ENCODE results near the gene NHEJ1. TPM values are rescaled to one million over a fixed set of nuclear protein-coding genes. Genes with fewer than 3 reads are reported as not detected.

Gene NHEJ1
- total and polyA plus RNA-seq, 9 of the 15 experiments (the other 6 are each of a cell fraction or from before 2014, with no cell fraction given): 9.0 to 23.7 (median 13.9) TPM

- TF ChIP-seq, protein P1, sequence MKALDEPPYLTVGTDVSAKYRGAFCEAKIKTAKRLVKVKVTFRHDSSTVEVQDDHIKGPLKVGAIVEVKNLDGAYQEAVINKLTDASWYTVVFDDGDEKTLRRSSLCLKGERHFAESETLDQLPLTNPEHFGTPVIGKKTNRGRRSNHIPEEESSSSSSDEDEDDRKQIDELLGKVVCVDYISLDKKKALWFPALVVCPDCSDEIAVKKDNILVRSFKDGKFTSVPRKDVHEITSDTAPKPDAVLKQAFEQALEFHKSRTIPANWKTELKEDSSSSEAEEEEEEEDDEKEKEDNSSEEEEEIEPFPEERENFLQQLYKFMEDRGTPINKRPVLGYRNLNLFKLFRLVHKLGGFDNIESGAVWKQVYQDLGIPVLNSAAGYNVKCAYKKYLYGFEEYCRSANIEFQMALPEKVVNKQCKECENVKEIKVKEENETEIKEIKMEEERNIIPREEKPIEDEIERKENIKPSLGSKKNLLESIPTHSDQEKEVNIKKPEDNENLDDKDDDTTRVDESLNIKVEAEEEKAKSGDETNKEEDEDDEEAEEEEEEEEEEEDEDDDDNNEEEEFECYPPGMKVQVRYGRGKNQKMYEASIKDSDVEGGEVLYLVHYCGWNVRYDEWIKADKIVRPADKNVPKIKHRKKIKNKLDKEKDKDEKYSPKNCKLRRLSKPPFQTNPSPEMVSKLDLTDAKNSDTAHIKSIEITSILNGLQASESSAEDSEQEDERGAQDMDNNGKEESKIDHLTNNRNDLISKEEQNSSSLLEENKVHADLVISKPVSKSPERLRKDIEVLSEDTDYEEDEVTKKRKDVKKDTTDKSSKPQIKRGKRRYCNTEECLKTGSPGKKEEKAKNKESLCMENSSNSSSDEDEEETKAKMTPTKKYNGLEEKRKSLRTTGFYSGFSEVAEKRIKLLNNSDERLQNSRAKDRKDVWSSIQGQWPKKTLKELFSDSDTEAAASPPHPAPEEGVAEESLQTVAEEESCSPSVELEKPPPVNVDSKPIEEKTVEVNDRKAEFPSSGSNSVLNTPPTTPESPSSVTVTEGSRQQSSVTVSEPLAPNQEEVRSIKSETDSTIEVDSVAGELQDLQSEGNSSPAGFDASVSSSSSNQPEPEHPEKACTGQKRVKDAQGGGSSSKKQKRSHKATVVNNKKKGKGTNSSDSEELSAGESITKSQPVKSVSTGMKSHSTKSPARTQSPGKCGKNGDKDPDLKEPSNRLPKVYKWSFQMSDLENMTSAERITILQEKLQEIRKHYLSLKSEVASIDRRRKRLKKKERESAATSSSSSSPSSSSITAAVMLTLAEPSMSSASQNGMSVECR (CRISPR knock-in tag; IDR thresholded peaks at IDR 0.05): peak; percentile 64
- no peak for TF ChIP-seq MEF2D (tag; conservative IDR thresholded peaks at IDR 0.05; ENCODE audit: low read depth)
- no peak for TF ChIP-seq CBFA2T3 (IDR thresholded peaks at IDR 0.05)
Observed at GRCh38 chr2:219045937-219046550, 114.6 kb downstream of the NHEJ1 start (continued).

DNA sequence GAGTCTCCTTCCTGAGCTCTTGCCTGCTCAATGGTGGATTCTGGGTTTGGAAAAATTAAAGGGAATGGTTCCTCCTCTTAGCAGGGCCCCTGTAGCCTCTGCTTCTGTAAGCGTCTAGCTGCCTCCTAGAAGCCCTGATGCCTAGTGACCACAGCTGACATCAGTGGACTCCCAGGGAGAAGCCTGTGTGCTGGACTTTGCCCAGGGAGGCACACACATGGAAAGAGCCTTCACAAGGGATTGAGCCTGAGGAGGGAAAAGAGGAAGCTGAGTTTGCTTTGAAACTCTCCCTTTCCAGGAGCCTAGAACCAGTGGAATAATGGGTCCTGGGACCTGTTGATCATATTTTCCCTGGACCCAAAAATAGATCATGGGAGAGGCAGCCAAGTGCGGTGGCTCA, 117.9 kb downstream of the NHEJ1 start:
- H3K79me2 ChIP-seq (ENCODE audit: control insufficient read depth, insufficient read depth, low read length): no peaks in the 10 kb centered on the region
- H3K27me3 ChIP-seq (ENCODE audit: control insufficient read depth in 2 of 2, insufficient read depth in 2 of 2, low read length in 2 of 2): peaks cover 3 to 24% of the 10 kb centered on the region in 2 experiments; a peak in 3 of 5 replicates
- no peaks in the 10 kb centered on the region for H4K20me1 ChIP-seq (replicated peaks; ENCODE audit: control insufficient read depth, insufficient read depth, low read length)
- no peaks in the 10 kb centered on the region for H3K9me3 ChIP-seq (replicated peaks; ENCODE audit: control insufficient read depth, insufficient read depth, low read depth, low read length)
- no peak overlapping the region for H3K4me2 ChIP-seq (ENCODE audit: insufficient read depth, low read length)
- no peaks in the 10 kb centered on the region for H3K4me1 ChIP-seq (replicated peaks in 1 of 2; ENCODE audit: control insufficient read depth in 2 of 2, insufficient read depth in 2 of 2, low read length in 2 of 2)
- CTCF ChIA-PET (ENCODE audit: low intra/inter-chr PET ratio): no interaction called here
- peaks cover 3% of the 10 kb centered on the region for H3K9me1 ChIP-seq (ENCODE audit: control insufficient read depth, insufficient read depth, low read length)
- ATAC-seq (no peak), DNase-seq (ENCODE audit: extremely low read depth in 1 of 4, low spot score in 3 of 4) (no peak), FAIRE-seq (no peak)
- intact Hi-C loops (cut with micrococcal nuclease): no loop called here
- no peak overlapping the region for H2AFZ ChIP-seq (ENCODE audit: low read depth, low read length)
- in situ Hi-C loops (cut with MboI): no loop called here
- no TSS peak for BruUV-seq (replicated peaks)
- POLR2A ChIA-PET: no interaction called here
- no peaks in the 10 kb centered on the region for H3K36me3 ChIP-seq (ENCODE audit: control insufficient read depth, insufficient read depth, low read length)
- no peak overlapping the region for H3K4me3 ChIP-seq
- WGBS (ENCODE audit: insufficient coverage, low coverage, missing lambda C conversion rate): 5% methylated on average over 2 of the region's 2 CpGs
- no peak overlapping the region for H3K9ac ChIP-seq (ENCODE audit: insufficient read depth in 1 of 2, low read depth in 2 of 2, low read length in 2 of 2)
- H3K27ac ChIP-seq (ENCODE audit: extremely low read depth, low read depth, low read length): no peak overlapping the region
- TF ChIP-seq ZNF707 (CRISPR knock-in tag; conservative IDR thresholded peaks at IDR 0.05) (no peak), CSDE1 (IDR thresholded peaks at IDR 0.05) (no peak), CBFB (CRISPR knock-in tag; IDR thresholded peaks at IDR 0.05) (no peak), ZNF174 (CRISPR knock-in tag; IDR thresholded peaks at IDR 0.05) (no peak), POLR3A (IDR thresholded peaks at IDR 0.05; ENCODE audit: borderline replicate concordance, extremely low read depth, insufficient read depth, insufficient read length) (no peak), SP2 (IDR thresholded peaks at IDR 0.05; ENCODE audit: extremely low read depth, low read depth, low read length, poor library complexity, severe bottlenecking) (no peak), BCOR (IDR thresholded peaks at IDR 0.05) (no peak), NEUROD1 (IDR thresholded peaks at IDR 0.05; ENCODE audit: borderline replicate concordance, low read depth, low read length, partially characterized antibody) (no peak), MTF1 (CRISPR knock-in tag; IDR thresholded peaks at IDR 0.05; ENCODE audit: borderline replicate concordance) (no peak), PYGO2 (tag; IDR thresholded peaks at IDR 0.05) (no peak), ETV1 (tag; conservative IDR thresholded peaks at IDR 0.05; ENCODE audit: low read depth) (no peak)
- TF ChIP-seq, protein P2, sequence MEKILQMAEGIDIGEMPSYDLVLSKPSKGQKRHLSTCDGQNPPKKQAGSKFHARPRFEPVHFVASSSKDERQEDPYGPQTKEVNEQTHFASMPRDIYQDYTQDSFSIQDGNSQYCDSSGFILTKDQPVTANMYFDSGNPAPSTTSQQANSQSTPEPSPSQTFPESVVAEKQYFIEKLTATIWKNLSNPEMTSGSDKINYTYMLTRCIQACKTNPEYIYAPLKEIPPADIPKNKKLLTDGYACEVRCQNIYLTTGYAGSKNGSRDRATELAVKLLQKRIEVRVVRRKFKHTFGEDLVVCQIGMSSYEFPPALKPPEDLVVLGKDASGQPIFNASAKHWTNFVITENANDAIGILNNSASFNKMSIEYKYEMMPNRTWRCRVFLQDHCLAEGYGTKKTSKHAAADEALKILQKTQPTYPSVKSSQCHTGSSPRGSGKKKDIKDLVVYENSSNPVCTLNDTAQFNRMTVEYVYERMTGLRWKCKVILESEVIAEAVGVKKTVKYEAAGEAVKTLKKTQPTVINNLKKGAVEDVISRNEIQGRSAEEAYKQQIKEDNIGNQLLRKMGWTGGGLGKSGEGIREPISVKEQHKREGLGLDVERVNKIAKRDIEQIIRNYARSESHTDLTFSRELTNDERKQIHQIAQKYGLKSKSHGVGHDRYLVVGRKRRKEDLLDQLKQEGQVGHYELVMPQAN (IDR thresholded peaks at IDR 0.05; ENCODE audit: borderline replicate concordance): no peak

Data from K562 (cell line).